ENCODE data around the gene NCKAP1.

Gene NCKAP1

DNA sequence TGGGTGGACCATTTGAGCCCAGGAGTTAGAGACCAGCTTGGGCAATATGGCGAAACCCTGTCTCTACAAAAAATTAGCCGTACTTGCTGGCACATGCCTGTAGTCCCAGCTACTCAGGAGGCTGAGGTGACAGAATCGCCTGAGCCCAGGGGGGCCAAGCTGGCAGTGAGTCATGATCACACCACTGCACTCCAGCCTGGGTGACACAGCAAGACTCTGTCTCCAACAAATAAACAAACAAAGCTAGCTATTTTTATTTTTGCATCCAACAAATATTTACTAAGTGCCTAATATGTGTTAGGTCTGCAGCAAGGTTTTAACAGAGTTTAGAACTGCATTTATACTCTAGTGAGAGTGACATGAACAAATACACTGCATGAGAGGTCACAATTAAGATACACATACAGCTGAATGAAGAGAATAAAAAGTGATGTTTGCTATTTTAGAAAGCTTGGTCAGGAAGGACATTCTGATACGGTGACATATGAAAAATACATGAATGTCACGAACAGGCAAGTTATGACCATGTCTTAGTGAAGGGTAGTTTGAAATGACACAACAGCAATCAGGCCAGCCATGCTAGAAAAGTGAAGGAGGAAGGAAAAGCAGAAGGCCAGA, 88.6 kb downstream of the NCKAP1 start:
- DNase-seq = no peak

DNA sequence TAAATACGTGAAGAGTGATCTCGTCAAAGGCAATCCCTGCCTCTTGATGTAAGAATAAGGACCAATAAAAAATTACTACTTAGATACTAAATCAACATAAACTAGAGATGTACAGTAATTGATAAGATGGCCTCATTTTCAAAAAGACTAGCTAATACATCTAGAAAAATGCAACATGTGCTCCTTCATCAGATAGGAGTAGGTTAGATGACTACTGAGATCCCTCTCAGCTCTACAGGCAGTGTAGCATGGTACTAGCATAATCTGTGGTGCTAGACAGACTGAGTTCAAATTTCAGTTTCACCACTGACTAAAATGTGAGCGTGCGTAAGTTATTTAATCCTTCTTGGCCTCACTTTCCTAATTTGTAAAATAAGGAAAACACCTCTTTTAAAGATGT, 89.2 kb downstream of the NCKAP1 start:
- DNase-seq = no peak

DNA sequence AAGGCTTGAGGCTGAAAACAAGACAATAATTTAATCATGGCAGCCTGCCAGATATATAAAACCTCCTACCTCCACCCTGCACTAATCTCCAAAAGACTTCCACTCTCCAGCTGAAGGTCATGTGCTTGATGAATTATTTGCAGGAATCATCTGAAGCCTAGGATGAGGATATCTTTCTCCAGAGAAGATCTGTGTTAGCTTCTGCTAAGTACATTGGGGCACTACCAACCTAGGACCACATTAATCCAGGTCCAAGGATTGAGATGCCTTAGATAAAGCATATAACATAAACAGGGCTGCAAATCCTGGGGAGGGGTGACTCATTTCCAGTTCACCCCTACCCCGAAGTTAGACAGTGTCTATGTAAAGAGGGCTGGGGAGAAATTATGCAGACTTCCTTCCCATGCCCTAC, 91.3 kb downstream of the NCKAP1 start:
- no peak for DNase-seq

DNA sequence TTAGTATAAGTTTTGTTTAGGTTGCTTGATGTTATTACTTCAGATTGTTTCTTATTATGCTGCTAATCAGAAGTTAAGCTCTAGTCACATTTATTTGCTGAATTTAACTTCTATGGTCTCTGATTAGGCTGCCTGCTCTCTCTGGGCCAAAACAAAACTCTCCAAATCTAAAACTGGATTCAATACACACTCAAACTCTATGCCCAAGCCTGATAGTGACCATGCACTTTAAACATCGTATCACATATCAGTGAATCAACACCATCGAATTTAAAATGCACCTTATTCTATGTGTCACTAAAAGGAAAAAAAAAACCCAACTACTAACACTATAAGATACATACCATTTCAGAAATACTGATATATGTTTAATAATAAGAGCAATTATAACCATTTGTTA, 94.9 kb downstream of the NCKAP1 start:
- DNase-seq = no peak

DNA sequence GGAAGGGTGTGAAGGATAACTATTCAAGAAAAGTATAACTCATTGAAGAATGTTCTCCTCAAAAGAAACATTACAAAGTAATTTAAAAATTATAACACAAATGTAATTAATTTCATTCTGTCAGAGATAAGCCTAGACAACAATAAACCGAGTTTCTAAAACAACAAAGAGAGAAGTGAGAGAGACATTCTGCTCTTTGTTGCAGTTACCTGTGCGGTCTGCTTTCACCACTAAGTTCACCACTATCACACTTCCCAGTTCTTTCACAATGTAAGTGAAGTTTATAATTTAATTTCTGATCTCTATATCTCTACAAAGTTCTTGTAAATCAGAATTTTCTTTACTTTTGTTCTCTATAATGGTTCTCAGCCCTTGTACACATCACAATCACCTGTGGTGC, 95.5 kb downstream of the NCKAP1 start:
- no peak for DNase-seq

DNA sequence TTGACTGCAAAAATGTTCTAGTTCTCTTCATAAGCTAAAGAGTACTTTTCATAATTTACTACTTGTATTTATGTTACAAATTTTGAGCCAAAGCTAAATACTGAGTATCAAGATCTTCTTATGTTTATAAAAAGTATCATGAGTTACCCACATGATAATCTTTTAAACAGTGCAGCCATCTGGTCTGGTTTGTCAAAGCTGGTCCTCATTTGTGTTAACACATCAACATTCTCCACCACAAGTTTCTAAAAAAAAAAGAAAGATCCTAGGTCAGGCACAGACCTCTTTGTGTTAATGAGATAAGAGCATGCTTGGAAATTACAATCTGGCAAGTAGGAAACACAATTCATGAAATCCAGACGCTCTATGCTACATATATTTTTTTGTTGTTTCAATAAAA, 96.3 kb downstream of the NCKAP1 start:
- DNase-seq = no peak

DNA sequence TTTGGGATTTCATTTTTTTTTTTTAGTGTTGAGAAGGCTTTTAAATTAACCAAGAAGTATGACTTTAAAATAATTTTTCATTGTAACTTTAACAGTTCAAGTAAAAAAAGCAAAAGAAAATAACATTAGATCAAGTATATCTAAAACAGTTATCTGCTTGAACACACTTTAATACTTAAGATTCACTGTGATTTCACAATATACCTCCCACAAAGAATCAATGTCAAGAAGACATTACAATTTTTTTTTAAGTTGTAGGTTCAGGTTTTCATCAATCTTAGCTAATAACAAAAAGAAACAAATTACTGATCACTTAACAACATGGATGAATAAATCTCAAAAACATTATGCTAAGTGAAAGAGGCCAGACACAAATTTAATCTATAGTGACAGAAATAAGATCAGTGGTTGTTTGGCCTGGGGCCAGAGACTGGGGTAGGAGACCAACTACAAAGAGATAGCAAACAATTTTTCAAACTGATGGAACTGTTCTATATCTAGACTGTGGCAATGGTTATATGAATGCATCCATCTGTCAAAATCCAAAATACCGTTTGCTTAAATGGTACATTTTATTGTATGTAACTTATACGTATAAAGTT, 97.0 kb downstream of the NCKAP1 start:
- no peak for DNase-seq

DNA sequence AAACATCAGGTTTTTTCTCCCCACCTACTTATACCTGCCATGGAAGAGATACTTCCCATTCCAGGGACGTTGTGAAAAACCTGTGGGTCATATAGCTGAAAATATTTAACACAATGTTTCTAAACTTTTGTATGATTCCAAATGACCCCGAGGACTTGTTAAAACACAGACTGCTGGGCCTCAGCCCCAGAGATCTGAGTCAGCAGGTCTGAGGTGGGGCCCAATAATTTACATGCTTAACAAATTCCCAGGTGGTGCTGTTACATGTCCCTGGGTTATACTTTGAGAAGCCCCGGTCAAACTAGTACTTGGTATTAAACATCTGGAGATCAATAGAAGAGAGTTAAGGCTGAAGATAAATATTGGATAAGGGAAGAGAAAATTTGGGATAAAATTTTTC, 100.4 kb downstream of the NCKAP1 start:
- no peak for DNase-seq

DNA sequence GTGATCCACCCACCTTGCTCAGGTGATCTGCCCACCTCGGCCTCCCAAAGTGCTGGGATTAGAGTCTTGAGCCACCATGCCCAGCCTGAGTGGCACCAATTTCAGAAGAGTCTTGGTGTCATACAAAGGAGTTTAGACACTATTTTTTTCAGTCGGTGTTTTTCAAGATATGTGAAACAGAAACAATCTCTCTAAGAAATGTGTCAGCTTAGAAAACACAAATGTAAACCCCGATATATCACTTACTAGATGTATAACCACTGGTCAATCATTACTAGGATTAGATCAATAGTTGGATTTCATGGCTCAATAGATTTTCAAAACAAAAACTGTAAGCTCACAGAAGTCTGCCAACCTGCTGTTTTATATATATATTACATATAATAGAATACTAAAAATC, 104.6 kb downstream of the NCKAP1 start:
- DNase-seq = no peak

DNA sequence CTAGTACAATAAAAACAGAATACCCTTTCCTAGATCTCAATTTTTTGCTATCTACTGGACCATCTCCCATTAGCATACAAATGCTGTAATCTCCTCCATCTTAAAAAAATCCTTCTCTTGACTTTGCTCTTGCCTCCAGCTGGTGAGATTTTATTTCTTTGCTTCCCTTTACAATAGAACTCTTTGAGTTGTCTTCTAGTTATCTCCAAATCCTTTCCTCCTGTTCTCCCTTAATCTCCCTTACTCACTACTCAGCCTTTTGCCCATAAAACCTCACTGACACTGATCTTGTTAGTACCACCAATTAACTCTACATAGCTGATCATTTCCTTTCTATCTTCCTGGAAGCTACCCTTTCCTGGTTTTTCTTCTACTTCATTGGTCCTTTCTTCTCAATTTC, 108.3 kb downstream of the NCKAP1 start:
- no peak for DNase-seq

DNA sequence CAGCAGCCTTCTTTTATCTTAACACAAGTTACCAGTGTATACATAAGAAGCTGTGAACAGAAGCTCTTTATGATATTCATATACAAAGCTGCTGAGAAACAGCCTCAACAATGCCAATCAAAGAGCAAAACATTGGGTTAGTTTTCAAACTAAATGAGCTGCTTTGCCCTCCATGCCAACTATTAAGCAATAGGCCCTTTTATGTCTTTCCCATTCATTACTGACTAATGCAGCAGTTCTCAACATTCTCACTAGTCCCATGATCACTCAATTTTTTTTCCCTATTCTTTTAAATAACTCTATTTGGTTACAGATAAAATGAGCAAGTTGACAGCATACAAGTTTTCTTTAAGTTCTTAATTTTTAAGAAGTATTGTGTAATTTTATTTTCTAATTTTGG, 114.0 kb downstream of the NCKAP1 start:
- DNase-seq = no peak

DNA sequence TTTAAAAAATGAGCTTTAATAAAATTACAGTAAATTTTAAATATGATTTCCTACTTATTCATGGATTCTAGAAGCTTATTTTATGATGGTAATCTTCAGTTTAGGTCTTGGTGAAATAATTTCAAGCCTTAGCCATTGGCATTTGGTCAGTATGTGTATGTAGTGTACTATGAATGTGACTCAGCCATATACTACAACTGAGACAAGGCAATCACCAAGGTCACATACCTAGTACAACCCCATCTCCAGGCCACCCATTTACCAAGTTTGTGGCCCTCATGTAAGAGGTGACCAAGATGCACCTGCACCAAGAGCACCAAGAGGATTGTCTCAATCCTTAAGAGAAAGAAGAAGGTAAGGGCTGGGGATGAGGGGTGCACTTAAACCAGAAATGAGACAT, 117.0 kb downstream of the NCKAP1 start:
- no peak for DNase-seq

DNA sequence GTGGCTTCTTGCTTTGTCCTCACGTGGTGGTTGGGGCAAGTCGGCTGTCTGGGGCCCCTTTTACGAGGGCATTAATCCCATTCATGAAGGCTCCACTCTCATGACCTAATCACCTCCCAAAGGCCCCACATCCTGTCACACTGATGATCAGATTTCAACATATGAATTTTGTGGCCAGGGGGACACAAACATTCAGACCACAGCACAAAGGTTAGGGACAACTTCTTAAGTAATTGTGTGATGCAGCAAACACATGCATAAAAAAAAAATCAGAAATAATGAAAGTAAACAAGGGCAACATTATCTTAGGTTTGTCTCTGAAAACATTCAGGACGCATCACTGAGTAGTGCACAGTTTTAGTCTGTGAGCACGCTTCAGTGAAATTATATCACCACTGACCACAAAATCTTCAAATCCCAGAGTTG, 117.6 kb downstream of the NCKAP1 start:
- DNase-seq = no peak

DNA sequence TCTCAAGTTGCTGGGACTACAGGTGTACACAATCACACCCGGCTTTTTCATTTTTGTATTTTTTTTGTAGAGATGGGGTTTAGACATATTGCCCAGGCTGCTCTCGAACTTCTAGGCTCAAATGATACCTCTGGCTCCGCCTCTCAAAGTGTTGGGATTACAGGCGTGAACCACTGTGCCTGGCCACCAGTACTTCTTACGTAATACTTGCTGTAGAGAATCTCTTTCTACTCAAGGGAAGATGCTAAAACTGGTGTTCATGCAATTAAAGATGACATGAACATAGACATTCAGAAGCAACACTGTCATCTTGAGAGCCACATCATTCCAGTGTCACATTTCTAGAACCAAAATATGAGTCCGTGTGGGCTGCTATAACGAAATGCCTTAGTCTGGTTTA, 118.2 kb downstream of the NCKAP1 start:
- no peak for DNase-seq

DNA sequence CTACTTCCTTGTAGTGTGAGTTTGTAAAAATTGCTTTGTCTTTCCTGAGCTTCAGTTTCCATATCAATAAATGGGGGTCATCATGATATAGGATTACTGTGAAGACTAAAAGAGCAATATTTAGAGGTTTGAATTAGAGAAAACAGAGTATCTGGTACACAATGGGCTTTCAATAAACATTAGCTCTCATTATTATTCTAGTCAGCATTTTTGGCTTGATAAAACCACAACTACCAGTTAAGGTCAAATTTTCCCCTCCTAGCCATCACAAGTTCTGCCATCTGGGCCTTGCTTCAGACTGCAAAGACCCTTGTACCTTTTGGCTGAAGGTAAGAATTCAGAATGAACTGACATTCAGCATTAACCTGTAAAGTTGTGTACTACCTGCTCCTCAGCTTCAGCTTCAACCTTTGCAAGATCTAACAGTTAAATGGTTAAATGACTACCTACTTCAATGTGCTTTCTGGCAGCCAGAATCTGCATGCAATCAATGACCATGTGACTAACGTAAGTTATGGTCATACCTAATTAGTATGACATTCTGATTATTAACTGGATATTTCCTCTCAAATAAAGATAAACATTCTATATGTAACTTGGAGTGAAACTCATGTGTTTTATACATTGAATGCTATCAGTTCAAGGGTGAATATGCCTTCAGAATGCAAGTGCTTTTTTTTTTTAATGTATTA, 119.2 kb downstream of the NCKAP1 start:
- no peak for DNase-seq

DNA sequence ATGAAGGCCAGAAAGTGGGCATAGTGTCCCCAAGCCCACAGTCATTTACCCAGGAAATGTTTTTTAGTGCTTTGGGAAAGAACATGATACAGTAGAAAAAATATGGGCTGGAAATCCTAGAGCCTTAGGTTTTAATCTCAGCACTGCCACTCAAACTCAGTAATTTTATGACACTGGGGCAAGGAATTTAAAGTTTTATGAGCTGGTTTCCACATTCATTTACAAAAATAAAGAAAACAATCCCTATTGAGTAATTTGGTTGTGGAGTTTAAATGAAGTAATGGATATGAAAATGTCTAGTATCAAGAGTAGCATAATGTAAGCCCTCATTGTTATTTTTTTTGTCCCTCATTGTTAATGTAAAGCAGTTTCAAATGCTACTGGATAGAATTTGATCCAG, 120.3 kb downstream of the NCKAP1 start:
- no peak for DNase-seq

DNA sequence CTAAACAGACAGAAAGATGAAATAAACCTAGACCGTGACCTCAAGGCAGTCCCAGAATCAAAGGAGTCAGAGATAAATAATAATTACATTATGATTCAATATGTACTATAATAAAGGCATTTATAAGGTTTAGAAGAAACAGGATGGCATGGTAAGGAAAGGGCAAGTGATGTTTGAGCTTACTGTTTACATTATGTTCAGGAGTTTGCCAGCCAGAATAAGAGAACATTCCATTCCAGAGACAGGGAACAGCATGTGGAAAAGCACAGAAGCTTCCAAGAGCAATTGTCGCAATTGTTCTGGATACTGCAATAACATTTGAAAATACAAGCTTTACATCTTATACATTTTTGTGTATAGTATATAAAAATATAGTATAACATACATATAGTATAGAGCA, 121.8 kb downstream of the NCKAP1 start:
- no peak for DNase-seq

DNA sequence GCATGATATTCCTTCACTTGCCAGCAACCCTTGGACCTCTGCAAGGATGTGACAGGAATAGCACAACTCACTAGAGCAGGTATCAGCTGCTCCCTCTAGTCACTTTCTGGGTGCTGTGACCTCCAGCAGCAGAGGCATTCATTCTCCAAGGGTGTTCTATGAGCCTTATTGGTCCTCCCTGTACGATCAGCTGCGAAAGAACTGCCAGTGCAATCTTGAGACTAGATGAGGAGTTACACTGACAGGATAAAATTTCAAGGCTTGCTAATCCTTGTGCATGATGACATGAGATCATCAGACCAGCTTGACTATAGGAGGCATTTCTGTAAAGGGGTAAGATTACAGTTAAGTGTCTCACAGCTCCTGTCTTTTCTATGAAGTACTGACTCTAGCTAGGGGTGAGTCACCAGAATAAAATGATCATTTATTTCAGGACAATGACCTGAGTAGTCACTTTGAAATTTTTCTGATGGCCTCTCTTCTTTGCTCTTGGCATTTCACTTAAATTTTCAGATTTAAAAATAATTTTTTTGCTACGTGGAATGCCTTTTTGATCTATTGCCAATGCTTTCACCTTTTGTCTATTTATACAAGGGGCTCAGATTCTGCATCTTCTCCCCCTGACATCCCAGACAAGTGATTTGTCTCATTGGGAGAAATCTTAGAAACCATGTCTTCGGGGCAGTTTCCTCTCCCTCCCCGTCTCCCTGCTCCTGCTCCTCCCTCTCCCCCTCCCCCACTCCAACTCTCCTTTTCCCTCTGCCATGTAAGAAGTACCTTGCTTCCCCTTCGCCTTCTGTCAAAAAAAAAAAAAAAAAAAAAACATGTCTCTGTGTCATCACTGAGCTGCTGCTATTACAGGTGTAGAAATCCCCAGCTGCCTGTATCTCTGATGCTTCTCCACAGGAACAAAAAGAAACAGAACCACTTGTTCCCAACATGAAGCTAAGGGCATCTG, 122.6 kb downstream of the NCKAP1 start:
- no peak for DNase-seq

DNA sequence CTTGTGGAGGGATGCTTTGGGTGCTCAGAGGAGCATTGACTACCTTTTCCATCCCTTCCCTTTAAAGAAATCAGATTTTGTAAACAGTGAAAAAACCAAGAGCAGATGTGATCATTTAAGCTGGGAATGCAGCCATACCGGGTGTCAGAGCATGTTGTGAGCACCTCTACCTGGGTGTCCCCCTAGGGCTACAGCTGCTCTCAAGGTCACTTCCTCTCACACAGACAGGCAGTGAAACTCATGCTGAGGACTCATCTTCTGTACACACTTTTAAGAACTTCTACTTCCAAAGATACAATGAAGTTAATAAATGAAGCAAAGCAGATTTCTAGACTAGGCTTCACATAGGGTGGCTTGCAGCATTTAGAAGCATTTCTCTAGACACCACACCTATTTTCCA, 123.4 kb downstream of the NCKAP1 start:
- DNase-seq = no peak

DNA sequence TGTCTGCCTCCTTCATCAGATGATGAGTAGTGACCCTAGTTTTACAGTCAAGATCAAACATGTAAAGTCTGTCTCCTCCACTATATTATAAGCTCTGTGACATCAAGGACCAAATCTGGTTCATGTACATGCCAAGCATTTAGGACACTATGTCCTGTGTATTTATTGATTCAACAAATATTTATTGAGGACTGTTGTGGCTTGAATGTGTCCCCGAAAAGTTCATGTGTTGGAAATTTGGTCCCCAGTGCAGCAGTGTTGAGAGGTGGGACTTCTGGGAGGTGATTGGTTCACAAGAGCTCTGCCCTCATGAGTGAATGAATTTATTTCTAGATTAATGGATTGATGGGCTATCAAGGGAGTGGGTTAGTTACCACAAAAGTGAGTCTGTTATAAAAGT, 125.2 kb downstream of the NCKAP1 start:
- no peak for DNase-seq

DNA sequence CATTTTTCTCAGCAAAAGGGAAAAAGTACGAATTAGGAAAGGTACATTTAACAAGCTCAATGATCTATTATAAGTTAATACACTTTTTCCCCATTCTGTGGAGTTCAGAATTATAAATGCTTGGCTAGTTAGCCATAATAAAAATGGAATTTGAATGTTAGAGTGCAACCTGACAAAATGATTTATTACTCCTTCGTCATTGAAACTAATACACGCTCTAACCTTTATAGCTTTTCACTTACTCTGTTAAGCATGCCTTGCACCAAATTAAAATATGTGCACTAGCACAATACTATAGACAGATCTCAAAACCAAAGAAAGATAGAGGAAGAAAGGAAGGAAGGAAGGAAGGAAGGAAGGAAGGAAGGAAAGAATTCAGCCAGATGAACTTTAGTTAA, 125.7 kb downstream of the NCKAP1 start:
- DNase-seq = no peak

DNA sequence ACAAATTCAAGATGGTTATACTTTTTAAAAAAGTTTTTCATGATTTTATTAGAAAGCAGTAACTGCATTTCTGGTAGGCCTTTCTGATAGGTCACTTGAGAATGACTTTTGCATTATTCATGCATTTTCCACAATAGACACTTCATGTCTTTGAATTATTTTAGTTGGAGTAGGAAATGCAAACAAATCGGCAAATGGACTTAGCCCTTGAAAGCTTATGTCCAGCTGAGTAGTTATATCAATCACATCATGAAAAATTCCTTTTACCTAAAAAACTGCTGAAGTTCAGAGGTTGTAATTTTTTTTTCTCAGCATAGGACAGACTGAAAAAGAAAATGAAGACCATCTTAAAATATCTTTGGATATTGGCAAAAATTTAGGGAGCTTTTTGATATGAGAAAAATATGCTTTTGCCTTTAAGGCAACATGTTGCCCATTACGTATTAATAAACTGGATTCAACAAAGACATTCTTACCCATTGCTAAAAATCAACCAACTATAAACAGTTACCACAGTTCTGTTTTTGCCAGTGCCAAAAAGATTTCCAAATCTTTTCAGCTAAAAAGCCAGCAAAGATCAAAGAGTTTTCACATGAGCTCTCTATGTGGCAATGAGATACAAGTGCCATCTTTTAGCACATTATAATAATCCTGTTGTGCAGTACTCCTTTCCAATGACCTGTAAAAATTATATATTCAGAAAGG, 126.3 kb downstream of the NCKAP1 start:
- DNase-seq = no peak

DNA sequence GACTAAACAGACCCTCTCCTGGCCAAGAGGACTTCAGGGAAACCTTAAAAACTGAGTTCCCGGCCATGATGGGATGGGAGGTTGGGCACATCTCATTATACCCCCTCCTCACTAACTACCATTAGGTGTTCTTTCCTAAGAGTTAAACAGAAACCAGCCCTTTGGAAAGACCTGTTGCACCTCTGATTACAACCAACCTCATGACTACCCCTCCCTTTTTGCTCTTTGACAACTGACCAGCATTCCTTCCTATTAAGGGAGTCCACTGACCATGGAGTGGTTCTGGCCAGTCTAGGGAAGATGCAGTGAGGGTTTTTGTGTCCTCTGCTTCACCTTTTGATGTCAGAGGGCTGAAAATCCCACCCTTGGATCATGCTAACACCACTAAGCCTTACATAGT, 127.3 kb downstream of the NCKAP1 start:
- no peak for DNase-seq

All from activated CD8-positive, alpha-beta memory T cell treated with anti-CD3 and anti-CD28 coated beads, Interleukin-2, amount 50 U/mL, for 48 hours (primary cell).